Measurements from ENCODE around the gene MIP. TPM values are rescaled to one million over a fixed set of nuclear protein-coding genes. Genes with fewer than 3 reads are reported as not detected.

The MIP gene
- polyA plus RNA-seq, 3 donors = not detected

DNA sequence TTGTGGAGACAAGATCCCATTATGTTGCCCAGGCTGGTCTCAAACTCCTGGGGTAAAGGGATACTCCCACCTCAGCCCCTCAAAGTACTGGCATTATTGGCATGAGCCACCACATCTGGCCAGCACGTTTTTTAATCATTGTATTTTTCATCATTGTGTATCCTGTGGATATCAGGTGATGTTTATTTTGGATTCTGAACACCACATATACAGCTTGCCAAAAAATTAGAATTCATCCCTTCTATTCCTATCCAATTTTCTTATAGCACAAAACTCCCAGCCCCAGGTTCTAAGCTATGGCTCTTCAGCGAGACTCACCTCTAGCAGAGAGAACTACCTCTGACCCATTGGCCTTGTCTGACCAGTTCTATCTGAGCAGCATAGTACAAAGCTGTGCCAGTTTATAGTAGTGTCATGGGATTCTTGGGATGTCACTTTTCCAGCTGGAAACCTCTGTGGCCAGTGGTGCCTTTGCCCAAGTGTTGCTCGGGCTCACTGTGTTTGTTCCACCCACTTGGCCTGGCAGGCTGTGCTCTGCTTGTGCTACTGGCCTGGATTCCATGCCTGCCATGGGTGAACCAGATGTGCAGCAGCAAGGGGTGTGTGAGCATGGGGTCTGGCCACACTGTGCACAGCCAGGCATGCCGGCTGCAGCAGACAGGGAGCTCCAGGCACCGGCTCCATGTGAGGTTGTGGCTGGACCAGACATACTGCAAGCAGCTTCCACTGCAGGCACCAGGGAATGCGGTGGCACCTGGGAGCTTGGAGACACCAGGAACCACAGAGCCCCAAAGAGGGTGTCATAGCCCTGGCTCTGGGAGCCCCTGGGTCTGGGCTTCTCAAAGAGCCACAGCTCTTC, 42.4 kb downstream of the MIP start:
- Histone ChIP-seq H3K27me3 (ENCODE audit: control insufficient read depth in 2 of 2, insufficient read depth in 2 of 2, low read length in 2 of 2) (no peaks in the 10 kb centered on the region), H3K36me3 (replicated peaks in 1 of 2; ENCODE audit: control insufficient read depth in 1 of 2, insufficient read depth in 2 of 2, low read length in 2 of 2) (peaks cover 1 to 14% of the 10 kb centered on the region in 2 donors), H3K9ac (ENCODE audit: insufficient read depth, low read length, poor library complexity, severe bottlenecking) (no peak overlapping the region), H4K20me1 (ENCODE audit: insufficient read depth, low read length) (no peaks in the 10 kb centered on the region), H3K4me3 (replicated peaks in 1 of 3; ENCODE audit: low read depth in 2 of 3, low read length in 3 of 3) (no peak overlapping the region), H3K9me3 (replicated peaks in 1 of 2; ENCODE audit: control insufficient read depth in 1 of 2, insufficient read depth in 1 of 2, low read length in 2 of 2) (no peaks in the 10 kb centered on the region), H3K27ac (ENCODE audit: low read depth in 1 of 2, low read length in 2 of 2) (no peak overlapping the region), H3K4me1 (ENCODE audit: control insufficient read depth in 1 of 2, insufficient read depth in 2 of 2, low read length in 2 of 2) (no peaks in the 10 kb centered on the region), H3K4me2 (replicated peaks; ENCODE audit: extremely low read depth, low read length, poor library complexity, severe bottlenecking) (no peak overlapping the region), H2AFZ (ENCODE audit: insufficient read depth, low read depth, low read length, poor library complexity, severe bottlenecking) (no peak overlapping the region), H3K79me2 (ENCODE audit: insufficient read depth, low read length) (no peaks in the 10 kb centered on the region)
- Mint-ChIP-seq H3K4me3 (no peak overlapping the region), H3K27ac (peak overlapping the region in 1 of 7 donors; percentile 19), H3K9me3 (peaks cover 0 to 3% (median 0%) of the 10 kb centered on the region in 7 donors), H3K4me1 (no peaks in the 10 kb centered on the region), H3K27me3 (ENCODE audit: low read depth in 3 of 3) (peaks cover 0 to 3% (median 2%) of the 10 kb centered on the region in 3 donors), H3K36me3 (peaks cover 17 to 29% of the 10 kb centered on the region in 2 donors)
- 95% methylated on average over 4 of the region's 6 CpGs for WGBS (ENCODE audit: insufficient coverage)
- intact Hi-C loops (cut with micrococcal nuclease) = no loop called here
- TF ChIP-seq, protein P1, sequence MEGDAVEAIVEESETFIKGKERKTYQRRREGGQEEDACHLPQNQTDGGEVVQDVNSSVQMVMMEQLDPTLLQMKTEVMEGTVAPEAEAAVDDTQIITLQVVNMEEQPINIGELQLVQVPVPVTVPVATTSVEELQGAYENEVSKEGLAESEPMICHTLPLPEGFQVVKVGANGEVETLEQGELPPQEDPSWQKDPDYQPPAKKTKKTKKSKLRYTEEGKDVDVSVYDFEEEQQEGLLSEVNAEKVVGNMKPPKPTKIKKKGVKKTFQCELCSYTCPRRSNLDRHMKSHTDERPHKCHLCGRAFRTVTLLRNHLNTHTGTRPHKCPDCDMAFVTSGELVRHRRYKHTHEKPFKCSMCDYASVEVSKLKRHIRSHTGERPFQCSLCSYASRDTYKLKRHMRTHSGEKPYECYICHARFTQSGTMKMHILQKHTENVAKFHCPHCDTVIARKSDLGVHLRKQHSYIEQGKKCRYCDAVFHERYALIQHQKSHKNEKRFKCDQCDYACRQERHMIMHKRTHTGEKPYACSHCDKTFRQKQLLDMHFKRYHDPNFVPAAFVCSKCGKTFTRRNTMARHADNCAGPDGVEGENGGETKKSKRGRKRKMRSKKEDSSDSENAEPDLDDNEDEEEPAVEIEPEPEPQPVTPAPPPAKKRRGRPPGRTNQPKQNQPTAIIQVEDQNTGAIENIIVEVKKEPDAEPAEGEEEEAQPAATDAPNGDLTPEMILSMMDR (IDR thresholded peaks at IDR 0.05) = no peak
- DNase-seq = no peak

DNA sequence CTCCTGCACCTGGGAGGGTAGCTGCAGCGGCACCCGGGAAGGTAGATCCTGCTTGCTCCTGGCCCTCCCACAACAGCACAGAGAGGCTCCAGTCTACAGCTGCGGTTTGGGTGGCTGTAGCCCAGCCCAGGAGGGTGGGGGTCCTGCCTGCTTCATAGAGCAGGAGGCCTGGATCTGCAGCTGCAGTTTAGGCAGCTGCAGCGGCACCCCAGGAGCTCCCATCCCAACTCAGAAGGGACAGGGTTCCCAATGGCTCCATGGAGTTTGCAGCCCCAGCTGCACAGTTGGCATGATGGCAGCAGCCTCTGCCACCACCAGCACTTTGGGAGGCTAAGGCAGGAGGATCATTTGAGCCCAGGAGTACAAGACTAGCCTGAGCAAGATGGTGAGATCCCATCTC, 43.7 kb downstream of the MIP start:
- H3K9ac ChIP-seq (ENCODE audit: insufficient read depth, low read length, poor library complexity, severe bottlenecking) = no peak overlapping the region
- H3K79me2 ChIP-seq (ENCODE audit: insufficient read depth, low read length) = no peaks in the 10 kb centered on the region
- H3K9me3 ChIP-seq (replicated peaks in 1 of 2; ENCODE audit: control insufficient read depth in 1 of 2, insufficient read depth in 1 of 2, low read length in 2 of 2) = no peaks in the 10 kb centered on the region
- DNase-seq = no peak
- Mint-ChIP-seq H3K36me3 (peaks cover 6 to 18% of the 10 kb centered on the region in 2 donors), H3K27ac (no peak overlapping the region), H3K4me1 (no peaks in the 10 kb centered on the region), H3K4me3 (no peak overlapping the region), H3K9me3 (no peaks in the 10 kb centered on the region), H3K27me3 (ENCODE audit: low read depth in 3 of 3) (peaks cover 0 to 3% (median 2%) of the 10 kb centered on the region in 3 donors)
- 93% methylated on average over 4 of the region's 4 CpGs for WGBS (ENCODE audit: insufficient coverage)
- TF ChIP-seq, protein P1 (IDR thresholded peaks at IDR 0.05) = no peak
- H3K4me1 ChIP-seq (ENCODE audit: control insufficient read depth in 1 of 2, insufficient read depth in 2 of 2, low read length in 2 of 2) = no peaks in the 10 kb centered on the region
- no peaks in the 10 kb centered on the region for H3K27me3 ChIP-seq (ENCODE audit: control insufficient read depth in 2 of 2, insufficient read depth in 2 of 2, low read length in 2 of 2)
- no peak overlapping the region for H3K4me2 ChIP-seq (replicated peaks; ENCODE audit: extremely low read depth, low read length, poor library complexity, severe bottlenecking)
- intact Hi-C loops (cut with micrococcal nuclease) = no loop called here
- no peak overlapping the region for H3K4me3 ChIP-seq (replicated peaks in 1 of 3; ENCODE audit: low read depth in 2 of 3, low read length in 3 of 3)
- H3K36me3 ChIP-seq (replicated peaks in 1 of 2; ENCODE audit: control insufficient read depth in 1 of 2, insufficient read depth in 2 of 2, low read length in 2 of 2) = peaks cover 0 to 1% of the 10 kb centered on the region in 2 donors
- no peaks in the 10 kb centered on the region for H4K20me1 ChIP-seq (ENCODE audit: insufficient read depth, low read length)
- H2AFZ ChIP-seq (ENCODE audit: insufficient read depth, low read depth, low read length, poor library complexity, severe bottlenecking) = no peak overlapping the region
- no peak overlapping the region for H3K27ac ChIP-seq (ENCODE audit: low read depth in 1 of 2, low read length in 2 of 2)
